HG02943 (cell line): ENCODE measurements around the gene NUB1.

Experiments
- ATAC-seq: cut with Tn5 transposase; IDR thresholded peaks from one replicate; pipeline ENCODE4 v1.9.1; 2021; ENCODE audit warnings: mild to moderate bottlenecking, low read depth, moderate library complexity; ENCODE audit not compliant: unreplicated experiment

Gene NUB1

DNA sequence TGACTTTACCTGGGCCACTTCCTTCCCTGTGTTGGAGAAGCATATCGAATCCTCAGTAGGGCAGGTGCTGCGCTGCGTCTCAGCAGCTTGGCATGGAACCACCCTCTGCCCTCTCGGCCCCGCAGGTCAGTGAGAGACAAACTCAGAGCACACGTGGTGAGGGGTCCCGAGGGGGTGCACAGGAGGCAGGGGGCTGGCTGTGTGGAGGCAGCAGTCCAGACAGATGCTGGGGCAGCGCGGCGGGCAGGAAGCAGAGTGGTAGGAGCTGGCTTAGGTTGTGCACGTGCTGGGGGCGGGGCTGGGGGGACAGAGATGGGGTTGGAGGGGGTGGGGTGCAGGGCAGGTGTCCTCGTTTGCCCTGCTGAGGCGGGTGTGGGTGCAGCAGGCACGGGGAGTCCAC, 33.1 kb downstream of the NUB1 start:
- ATAC-seq: no peak

GRCh38 chr7:151375530-151376217, 34.1 kb downstream of the NUB1 start:
- no peak for ATAC-seq

- no peak for ATAC-seq
These were observed 34.7 kb downstream of the NUB1 start for GRCh38 chr7:151376218-151376902.

- ATAC-seq: no peak
These were observed 35.8 kb downstream of the NUB1 start for GRCh38 chr7:151377406-151377805.

DNA sequence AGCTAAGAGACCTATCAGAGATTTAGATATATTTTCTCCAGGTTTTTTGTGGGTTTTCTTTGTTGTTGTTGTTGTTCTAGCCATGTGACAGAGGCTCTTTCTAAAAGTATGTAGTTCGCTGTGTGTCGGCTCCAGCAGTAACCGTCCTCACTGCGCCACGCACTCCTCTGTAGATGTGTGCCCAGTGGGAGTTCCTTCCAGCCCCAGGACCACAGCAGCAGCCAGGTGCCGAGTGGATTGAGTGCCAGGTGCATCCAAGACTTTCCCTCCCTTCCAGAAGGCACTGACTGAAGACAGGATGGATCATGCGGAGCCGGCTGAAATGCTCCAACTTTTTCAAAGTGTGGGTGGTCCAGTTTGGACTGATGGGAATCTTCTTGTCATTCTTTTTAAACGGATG, 36.4 kb downstream of the NUB1 start:
- no peak for ATAC-seq

- no peak for ATAC-seq
These were observed 37.0 kb downstream of the NUB1 start for GRCh38 chr7:151378496-151379192.

GRCh38 chr7:151379193-151379520, 37.5 kb downstream of the NUB1 start:
- no peak for ATAC-seq

- ATAC-seq: no peak
These were observed 38.1 kb downstream of the NUB1 start for GRCh38 chr7:151379534-151380198.

GRCh38 chr7:151380199-151381097, 38.8 kb downstream of the NUB1 start:
- no peak for ATAC-seq

DNA sequence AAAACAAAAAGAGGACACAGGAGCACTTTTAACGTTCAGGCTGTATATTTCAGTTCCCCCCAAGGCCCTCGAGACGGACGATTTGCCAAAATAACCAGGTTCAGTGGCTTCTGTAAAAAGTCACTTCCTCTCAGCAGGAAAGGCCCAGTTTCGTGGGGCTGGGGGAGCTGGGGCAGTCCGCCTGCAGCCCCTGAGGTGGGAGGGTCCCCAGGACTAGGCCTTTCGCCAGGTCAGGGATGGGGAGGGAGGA, 39.4 kb downstream of the NUB1 start:
- ATAC-seq: no peak

DNA sequence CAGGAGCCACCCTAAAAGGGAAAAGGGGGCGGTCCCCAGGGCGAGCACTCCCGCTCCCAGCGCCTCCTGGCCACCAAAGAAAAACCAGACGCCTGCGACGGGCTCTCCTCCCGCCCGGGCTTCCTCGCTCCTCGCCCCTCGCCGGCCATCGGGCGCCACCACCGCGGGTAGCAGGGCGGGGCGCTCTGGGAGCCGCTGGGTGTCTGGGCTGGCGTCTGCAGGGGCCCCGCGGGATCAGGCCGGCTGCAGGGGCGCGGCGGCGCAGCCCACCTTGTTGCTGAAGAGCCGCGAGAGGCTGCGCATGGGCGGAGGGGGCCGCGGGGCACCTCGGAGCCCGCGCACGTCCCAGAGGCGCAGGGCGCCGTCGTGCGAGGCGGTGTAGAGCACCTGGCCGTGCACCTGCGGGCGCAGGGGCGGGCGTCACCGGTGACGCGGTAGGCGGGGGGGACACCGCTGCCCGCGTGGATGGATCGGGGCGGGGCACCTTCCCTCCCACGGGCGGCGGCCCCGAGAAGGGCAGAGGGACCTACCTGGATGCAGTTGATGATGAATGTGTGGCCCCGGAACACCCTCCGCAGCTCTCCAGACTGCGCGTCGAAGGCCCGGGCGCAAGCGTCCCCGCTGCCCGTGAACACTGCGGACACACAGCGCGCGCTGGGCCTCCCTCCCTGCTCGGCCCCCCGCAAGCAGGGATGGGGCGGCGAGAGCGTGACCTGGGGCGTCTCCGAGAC, 39.9 kb downstream of the NUB1 start:
- no peak for ATAC-seq

DNA sequence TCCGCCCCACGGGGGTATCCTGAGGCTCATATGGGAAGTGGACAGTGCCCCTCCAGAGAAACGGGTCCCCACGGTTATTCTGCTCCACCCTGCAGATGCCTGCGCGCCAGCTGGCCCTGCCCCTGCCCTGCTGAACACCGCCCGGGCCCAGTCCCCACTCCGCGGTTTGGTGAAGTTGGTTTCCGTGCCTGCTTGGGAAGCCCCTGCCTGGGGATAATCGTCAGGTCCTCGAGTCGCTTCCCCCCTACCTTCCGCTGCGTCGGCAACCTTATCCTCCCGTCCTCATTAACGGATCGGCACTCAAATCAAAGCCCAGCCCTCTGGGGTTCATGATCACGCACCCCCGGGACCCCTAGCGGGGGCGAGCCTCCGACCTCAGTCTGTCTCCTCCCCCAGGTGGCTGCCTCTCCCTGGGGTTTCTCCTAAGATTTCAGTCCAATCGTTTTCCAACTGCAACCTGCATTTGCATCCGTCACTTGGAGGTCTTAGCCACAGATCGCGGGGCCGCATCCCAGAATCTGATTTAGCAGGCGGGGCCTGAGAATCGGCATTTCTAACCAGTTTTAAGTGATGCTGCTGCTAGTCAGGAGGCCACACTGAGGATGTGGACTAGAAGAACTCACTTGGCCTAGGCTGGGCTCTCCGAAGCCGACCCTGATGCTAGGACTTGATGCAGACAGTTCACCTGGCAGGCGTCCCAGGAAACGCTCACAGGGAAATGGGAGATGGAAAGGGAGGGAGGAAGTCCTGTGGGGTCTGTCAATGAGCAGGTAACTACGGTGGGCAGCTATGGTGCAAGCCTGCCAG, 40.7 kb downstream of the NUB1 start:
- ATAC-seq: no peak

GRCh38 chr7:151383638-151384351, 42.2 kb downstream of the NUB1 start:
- ATAC-seq: no peak

DNA sequence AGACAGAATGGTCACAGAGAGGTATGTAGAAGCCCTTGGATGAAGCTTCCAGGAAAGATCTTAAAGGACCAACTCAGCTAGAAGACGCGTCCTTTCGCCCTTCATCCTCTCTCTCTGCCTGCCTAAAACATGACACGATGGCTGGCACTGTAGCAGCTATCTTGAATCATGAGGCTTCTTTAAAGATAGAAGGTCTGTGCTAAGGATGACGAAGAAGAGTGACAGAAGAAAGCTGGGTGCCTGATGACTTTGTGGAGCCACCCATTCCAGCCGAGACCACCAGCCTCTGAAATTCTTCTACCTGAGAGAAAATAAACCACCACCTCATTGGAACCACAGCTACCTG, 42.7 kb downstream of the NUB1 start:
- no peak for ATAC-seq

- no peak for ATAC-seq
These were observed 43.4 kb downstream of the NUB1 start for GRCh38 chr7:151384776-151385625.

GRCh38 chr7:151385626-151386300, 44.2 kb downstream of the NUB1 start:
- ATAC-seq: no peak
